ENCODE results near the gene HLA-B.
"Not testable (repeated sequence)": the region's sequence is repeated elsewhere in the genome, so short reads cannot be mapped to it uniquely, and the experiment has no call there.

Gene HLA-B

GRCh38 chr6:31356946-31357466 is at the start of gene HLA-B:
Gene HLA-B, minus strand, starts transcription at chr6:31357179. Its CDS starts 21 bp downstream, at chr6:31357158.
- peak; percentile 84 to 88 for DNase-seq

- DNase-seq: no peak
Measured at GRCh38 chr6:31405996-31406395, 49.0 kb upstream of the HLA-B start.

- DNase-seq: not testable (repeated sequence)
Measured at GRCh38 chr6:31404061-31404364, 47.0 kb upstream of the HLA-B start.

- peak; percentile 74 to 93 for DNase-seq
Measured at GRCh38 chr6:31403283-31404060, 46.5 kb upstream of the HLA-B start, which contains the start of gene MICA. Gene MICA, plus strand, starts transcription at chr6:31403595. Its CDS starts 38 bp downstream, at chr6:31403633.

GRCh38 chr6:31402324-31403282 is 45.6 kb upstream of the HLA-B start:
- peak in 1 of 2 experiments; percentile 66 for DNase-seq

- DNase-seq: peak; percentile 64 to 86
Measured at GRCh38 chr6:31401403-31401802, 44.4 kb upstream of the HLA-B start.

GRCh38 chr6:31400467-31401289 is 43.7 kb upstream of the HLA-B start:
- DNase-seq: peak; percentile 38 to 84

GRCh38 chr6:31399589-31400466 is 42.8 kb upstream of the HLA-B start:
- peak; percentile 60 to 89 for DNase-seq

- DNase-seq: no peak
Measured at GRCh38 chr6:31397901-31398525, 41.0 kb upstream of the HLA-B start.

- DNase-seq: not testable (repeated sequence)
Measured at GRCh38 chr6:31397153-31397499, 40.1 kb upstream of the HLA-B start.

GRCh38 chr6:31396422-31397152 is 39.6 kb upstream of the HLA-B start:
- DNase-seq: peak in 1 of 2 experiments; percentile 72

GRCh38 chr6:31395832-31396231 is 38.9 kb upstream of the HLA-B start:
- DNase-seq: no peak

GRCh38 chr6:31394381-31394780 is 37.4 kb upstream of the HLA-B start:
- no peak for DNase-seq

GRCh38 chr6:31393932-31394331 is 37.0 kb upstream of the HLA-B start:
- DNase-seq: no peak

GRCh38 chr6:31389802-31390132 is 32.8 kb upstream of the HLA-B start:
- not testable (repeated sequence) for DNase-seq

GRCh38 chr6:31388916-31389801 is 32.2 kb upstream of the HLA-B start:
- DNase-seq: not testable (repeated sequence)

- no peak for DNase-seq
Measured at GRCh38 chr6:31386977-31387376, 30.0 kb upstream of the HLA-B start.

- DNase-seq: no peak
Measured at GRCh38 chr6:31386099-31386498, 29.1 kb upstream of the HLA-B start.

GRCh38 chr6:31385041-31385440 is 28.1 kb upstream of the HLA-B start:
- no peak for DNase-seq
